NCI-H526 (cell line): ENCODE measurements around the gene PATJ.
A peak's percentile ranks its signal among the peaks of the same experiment; 100 is the strongest.
"Not testable (repeated sequence)": the region's sequence is repeated elsewhere in the genome, so short reads cannot be mapped to it uniquely, and the experiment has no call there.

Experiments used
- DNase-seq, 2 experiments: peaks; one replicate each; lab custom pipeline; 2025; lab: John Stamatoyannopoulos, UW

The PATJ gene, protein sequence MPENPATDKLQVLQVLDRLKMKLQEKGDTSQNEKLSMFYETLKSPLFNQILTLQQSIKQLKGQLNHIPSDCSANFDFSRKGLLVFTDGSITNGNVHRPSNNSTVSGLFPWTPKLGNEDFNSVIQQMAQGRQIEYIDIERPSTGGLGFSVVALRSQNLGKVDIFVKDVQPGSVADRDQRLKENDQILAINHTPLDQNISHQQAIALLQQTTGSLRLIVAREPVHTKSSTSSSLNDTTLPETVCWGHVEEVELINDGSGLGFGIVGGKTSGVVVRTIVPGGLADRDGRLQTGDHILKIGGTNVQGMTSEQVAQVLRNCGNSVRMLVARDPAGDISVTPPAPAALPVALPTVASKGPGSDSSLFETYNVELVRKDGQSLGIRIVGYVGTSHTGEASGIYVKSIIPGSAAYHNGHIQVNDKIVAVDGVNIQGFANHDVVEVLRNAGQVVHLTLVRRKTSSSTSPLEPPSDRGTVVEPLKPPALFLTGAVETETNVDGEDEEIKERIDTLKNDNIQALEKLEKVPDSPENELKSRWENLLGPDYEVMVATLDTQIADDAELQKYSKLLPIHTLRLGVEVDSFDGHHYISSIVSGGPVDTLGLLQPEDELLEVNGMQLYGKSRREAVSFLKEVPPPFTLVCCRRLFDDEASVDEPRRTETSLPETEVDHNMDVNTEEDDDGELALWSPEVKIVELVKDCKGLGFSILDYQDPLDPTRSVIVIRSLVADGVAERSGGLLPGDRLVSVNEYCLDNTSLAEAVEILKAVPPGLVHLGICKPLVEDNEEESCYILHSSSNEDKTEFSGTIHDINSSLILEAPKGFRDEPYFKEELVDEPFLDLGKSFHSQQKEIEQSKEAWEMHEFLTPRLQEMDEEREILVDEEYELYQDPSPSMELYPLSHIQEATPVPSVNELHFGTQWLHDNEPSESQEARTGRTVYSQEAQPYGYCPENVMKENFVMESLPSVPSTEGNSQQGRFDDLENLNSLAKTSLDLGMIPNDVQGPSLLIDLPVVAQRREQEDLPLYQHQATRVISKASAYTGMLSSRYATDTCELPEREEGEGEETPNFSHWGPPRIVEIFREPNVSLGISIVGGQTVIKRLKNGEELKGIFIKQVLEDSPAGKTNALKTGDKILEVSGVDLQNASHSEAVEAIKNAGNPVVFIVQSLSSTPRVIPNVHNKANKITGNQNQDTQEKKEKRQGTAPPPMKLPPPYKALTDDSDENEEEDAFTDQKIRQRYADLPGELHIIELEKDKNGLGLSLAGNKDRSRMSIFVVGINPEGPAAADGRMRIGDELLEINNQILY (N-terminal part only)

DNA sequence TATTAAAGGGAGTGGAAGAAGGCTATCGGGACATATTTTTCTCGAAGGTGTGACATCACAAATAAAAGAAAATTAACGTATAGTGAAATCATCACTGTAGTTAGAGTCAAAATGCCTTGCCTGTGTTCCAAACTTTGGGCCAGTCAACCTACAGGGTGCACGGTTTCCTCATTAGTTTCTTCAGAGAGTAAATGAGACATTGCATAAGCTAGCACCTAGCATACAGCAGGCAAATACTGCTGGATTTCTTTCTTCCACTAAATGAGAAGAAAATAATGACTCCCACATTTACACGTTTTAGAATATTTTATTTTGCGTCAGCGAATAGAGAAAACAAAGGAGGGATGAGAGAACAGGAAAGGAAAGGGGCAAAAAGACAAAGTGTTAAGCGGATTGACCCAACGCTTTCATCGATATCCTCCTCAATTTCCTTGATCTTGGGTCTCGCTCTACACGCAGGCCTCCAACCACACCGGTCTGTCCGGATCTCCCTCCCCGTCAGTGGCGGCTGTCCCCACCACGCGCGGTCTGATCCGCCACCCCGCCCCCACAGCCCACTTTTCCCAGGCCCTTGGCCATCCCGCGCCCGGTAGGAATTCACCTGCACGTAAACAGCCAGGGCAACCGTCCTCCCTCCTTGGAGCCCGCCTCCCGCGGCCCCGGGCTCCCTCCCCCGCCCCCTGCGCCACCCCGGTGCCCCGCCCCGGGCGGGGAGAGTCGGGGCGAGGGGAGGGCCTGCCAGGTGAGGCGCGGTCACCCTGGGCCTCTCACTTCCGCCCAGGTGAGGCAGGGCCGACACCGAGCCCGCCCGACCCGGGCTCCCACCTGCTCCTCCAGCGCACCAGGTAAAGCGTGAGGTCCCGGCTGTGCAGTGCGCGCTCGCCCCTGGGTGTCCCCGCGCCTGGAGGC, at the start of gene PATJ:
Gene PATJ, plus strand, starts transcription at position 770 of the 909 bp plus-strand sequence. CDS start 20,413 bp downstream, outside the sequence.
- DNase-seq = peak; percentile 78 to 94

DNA sequence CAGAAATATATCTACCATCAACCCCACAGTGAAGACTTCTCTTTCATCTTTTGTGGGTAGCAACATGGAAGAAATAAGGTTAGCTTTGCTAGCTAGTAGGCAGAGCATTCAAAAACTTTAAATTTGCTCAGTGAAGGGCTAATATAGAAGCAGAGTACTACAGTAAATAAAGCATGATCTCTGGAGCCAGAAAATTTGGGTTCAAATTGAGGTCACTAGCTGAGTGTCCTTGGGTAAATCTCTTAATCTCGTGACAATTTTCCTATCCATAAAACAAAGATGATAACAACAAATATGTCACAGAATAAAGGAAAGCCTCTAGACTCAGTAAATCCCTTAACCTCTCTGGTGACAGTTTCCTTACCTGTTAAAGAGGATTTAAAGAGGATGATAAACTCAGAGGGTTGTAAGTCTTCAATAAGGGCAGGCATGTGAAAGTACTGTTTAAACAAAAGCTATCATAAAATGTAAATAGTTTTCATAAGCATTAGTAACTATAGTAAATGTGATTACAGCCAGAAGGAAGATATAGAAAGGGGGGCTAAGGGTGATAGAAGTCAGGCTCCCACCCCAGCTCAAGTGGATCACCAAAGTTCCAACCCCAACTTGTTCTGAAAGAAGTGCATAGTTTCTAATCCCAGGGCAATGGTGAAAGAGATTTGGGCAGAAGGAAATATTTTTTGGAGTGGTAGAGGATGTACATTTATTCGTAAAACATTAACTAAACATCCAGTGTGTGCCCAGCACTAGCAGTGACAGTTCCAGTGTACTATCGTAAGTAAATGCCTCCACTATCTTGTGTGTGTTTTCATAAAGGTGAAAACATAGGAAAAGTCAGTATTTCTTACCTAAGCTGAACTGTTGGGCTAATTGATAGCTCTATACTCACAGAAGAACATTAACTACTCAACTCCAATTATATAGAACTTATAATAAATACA, 42.1 kb upstream of the PATJ start:
- DNase-seq = no peak

DNA sequence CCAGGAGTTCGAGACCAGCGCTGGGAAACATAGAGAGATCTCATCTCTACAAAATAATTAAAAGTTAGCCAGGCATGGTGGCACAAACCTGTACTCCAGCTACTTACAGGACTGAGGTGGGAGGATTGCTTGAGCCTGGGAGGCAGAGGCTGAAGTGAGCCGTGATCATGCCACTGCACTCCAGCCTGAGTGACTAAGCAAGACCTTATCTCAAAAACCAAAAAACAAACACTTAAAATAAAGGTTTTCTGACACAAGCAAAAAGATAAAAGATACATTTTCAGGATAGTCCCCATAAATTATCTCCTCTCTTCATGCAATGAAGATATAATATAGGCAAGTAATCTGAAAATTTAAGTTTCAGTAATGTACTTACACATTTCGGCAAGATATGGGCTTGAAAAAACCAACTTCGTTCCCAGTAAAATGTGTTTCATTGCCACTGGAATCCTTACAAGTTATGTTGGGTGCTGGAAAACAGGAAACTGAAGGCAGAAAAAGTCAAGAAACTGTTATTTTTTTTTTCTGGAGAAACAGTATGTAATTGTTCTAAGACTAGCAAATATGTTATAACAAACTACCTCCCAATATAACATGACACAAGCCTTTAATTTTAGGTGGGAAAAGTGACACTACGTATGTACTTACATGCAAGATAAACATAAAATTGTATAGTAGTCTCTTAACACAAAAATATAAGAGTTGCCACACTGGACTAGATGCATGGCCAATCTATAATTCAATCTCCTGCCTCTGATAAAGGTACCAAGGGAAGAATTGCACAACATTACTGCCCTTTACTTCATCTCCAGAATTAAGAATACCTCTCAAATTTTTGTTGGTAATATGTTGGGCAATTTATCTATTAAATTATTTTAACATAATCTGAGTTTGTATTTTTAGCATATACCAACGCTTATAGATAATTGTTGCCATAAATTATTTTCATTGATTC, 33.0 kb upstream of the PATJ start:
- DNase-seq = no peak

DNA sequence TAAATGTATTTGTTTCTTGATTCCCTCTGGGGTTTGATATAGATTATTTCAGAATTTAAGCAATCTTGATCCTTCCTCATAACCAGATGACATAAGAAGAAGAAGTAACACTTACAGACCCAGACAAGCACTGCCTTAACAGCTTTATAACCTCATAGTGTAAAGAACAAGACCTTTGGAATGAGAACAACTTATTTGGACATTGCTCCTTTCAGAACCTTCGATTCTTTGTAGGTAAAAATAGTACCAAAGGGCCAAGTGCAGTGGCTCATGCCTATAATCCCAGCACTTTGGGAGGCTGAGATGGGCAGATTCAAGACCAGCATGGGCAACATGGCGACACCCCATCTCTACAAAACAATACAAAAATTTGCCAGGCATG, 32.4 kb upstream of the PATJ start:
- DNase-seq = no peak

DNA sequence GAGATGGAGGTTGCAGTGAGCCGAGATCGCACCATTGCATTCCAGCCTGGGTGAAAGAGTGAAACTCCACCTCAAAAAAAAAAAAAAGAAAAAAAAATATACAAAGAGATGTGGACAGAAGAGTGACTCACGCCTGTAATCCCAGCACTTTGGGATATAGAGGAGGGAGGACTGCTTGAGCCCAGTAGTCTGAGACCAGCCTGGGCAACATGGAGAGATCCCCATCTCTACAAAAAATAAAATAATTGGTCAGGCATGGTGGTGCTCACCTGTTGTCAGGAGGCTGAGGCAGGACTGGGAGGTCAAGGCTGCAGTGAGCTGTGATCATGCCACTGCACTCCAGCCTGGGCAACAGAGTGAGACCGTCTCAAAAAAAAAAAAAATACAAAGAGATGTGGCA, 31.0 kb upstream of the PATJ start:
- DNase-seq = not testable (repeated sequence)

DNA sequence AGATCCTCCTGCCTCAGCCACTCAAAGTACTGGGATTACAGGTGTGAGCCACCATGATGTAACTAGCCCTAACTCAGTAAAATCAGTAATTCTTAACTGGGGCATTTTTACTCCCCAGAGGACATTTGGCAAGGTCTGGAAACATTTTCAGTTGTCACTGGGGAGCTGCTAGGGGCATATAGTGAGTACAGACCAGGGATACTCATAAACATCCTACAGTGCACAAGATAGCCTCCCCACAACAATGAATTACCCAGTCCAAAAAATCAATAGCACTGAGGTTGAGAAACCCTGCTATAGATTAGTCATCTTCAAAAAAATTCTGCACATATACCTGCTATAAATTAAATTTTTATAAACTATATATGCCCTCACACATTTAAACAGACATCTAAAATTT, 30.3 kb upstream of the PATJ start:
- no peak for DNase-seq

DNA sequence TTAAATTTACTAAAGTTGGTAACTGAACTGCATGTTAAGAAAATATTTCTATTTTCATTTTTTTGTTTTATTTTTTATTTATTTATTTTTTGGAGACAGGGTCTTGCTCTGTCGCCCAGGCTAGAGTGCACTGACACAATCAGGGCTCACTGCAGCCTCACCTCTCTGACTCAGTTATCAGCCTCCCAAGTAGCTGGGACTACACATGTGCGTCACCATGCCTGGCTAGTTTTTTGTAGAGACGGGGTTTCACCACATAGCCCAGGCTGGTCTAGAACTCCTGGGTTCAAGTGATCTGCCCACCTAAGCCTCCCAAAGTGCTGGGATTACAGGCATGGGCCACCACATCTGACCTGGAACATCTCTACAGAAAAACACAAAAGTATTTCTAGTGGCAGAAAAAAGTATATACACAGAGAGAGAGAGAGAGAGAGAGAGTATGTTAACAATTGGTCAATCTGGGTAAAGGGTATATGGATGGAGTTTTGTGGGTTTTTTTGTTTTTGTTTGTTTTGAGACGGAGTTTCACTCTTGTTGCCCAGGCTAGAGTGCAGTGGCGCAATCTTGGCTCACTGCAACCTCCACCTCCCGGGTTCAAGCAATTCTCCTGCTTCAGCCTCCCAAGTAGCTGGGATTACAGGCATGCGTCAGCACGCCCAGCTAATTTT, 23.1 kb upstream of the PATJ start:
- DNase-seq = not testable (repeated sequence)

DNA sequence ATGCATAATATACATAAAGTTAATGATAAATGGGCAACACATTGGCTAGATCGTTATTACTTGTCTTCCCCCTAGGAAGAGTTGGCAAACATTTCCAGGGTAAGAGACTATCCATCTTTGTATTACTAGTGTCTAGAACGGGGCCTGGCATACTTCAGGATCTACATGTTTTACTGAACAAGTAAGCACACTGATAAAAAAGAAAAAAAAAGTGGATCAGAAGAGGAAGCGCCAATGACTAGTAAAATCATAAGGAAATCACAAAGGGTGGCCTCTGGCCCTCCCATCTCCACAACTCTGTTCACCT, 17.8 kb upstream of the PATJ start:
- no peak for DNase-seq

DNA sequence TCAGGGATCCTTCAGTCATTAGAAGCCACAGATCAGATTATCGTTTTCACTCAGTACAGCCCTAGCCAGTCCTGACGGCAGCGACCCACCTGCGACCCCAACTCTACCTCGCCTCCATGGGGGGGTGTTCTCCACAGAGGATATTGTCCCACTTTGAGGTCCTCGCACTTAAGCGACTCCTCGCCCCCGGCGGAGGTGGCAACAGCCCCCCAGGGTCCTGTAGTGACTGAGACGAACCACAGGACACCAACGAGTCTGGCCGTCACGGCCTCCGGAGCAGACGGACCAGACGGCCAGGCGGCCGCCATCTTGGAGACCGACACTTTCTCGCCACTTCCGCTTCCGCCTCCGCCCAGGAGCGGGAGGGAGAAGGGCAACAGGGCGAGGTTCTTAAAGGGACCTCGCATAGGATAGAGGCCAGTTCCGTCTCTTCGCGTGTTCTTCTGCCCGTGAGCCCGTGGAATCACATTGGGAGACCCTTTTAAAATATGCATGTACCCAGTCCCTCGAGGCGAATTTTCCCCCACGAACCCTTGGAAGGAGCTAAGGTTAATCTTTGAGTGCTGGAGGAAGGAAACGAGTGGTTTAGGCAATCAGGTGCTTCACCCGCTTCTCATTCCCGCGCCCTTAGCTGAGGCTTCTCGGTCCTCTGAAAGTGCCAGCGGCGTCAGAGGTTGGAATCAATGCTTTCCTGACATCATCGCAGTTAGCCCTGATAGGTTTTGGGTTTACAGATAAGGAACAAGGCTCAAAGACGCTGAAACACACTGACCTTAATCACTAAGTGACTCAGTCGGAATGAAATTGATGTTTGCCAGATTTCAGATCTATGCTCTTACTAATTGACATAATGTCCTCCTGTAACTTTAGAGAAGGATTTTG, 17.2 kb upstream of the PATJ start, which contains the start of gene TM2D1:
Gene TM2D1, minus strand, starts transcription at position 329 of the 882 bp plus-strand sequence. Its CDS starts 21 bp downstream, at position 308.
- peak; percentile 91 to 93 for DNase-seq

DNA sequence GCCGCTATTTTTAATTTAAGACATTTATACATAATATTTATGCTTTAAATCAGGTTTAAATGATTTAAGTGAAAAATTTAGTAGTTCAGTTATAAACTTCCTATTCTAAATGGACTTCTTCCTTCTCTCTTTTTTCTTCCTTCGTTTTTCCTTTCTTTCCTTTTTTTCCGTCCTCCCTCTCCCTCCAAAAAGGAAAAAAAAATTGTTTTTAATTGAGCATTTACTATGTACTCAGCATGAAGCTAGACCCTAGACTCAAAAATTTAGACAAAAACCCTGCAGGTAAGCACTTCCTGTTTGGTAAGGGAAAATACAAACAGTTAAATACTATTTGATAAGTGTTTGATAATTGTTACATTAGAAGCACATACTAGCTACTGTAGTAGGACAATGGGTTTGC, 14.7 kb upstream of the PATJ start:
- no peak for DNase-seq

DNA sequence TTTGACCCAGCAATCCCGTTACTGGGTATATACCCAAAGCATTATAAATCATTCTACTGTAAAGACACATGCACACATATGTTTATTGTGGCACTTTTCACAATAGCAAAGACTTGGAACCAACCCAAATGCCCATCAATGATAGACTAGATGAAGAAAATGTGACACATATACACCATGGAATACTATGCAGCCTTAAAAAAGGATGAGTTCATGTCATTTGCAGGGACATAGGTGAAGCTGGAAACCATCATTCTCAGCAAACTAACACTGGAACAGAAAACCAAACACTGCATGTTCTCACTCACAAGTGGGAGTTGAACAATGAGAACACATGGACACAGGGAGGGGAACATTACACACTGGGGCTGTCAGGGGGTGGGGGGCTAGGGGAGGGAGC, 11.6 kb upstream of the PATJ start:
- DNase-seq = not testable (repeated sequence)

DNA sequence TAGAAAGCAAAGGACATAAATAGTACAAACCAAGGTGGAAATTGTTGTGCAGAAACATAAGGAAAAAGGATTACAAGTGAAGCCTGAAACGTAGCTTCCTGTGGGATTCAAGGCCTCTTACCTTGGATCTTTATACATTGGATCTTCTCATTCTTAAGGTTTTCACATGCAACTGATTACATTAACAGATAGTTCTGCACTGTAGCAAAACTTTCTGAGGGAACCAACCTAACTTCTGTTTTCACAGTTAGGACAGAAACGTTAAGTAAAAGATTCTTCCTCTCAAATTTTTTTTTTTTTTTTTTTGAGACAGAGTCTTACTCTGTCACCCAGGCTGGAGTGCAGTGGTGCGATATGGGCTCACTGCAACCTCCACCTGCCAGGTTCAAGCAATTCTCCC, 9.6 kb upstream of the PATJ start:
- no peak for DNase-seq

DNA sequence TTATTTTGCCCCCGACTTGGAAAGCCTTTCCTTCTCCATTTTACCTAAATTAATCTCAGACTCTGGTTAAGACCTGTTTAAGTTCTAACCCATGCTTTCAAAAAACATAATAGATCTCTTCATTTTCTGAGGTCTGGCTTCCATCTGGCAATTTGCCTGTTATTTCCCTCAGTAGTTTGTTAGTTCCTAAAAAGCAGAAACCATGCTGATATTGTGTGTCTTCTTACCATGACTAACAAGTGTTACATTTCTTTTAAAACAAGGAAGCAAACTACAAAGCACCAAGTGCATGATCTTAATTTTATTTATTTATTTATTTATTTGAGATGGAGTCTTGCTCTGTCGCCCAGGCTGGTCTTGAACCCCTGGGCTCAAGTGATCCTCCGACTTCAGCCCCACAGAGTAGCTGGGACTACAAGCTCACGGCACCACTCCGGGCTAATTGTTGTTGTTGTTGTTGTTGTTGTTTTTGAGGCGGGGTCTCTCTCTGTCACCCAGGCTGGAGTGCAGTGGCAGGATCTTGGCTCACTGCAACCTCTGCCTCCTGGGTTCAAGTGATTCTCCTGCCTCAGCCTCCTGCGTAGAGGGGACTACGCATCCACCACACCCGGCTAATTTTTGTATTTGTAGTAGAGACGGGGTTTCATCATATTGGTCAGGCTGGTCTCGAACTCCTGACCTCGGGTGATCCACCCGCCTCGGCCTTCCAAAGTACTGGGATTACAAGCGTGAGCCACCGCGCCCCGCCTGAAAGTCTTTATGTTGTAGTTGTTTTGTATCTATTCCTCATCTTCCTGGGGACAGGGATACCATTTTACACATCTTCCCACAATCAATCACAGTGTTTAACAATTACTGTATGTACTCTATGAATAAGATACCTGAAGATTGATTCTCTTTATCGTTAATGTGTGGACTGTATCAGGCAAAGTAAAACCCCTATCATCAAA, 1.3 kb upstream of the PATJ start:
- no peak for DNase-seq

DNA sequence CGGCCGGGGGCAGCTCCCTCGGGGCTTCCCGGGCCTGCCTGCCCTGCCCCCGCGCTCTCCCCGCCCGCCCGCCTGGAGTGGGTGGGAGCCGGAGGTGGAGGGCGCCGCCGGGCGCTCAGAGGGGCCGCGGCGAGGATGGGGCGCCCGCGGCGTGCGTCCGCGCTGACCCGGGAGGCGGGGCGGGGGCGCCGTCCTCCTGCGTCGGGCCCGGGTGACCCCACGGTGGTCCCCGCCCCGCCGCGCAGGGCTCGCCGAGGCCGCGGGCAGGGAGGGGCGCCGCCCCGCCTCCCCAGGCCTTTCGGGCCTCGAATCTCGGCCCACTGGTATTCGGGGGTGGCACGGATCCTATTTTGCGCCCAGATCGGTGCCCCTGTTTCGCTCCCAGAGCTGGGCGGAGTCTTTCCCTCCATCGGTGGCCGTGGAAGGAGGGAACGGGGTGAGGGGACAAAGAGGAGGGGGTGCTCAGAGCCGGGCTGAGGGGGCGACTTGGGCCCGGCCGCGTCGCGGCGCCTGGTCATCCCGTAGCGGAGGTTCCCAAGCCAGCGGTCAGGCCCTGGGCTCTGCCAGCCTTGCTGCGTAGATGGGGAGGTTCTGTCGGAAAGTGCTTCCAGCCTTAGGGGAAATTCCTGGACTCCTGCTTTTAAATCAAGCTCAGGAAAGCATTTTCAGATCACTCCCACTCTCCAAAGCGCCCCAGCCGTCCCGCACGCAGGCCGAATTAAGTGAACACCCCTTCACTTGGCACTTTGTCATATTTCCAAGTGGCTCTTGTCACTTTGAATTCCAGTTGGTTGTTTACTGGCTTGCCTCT, 545 bp downstream of the PATJ start:
- peak; percentile 21 to 81 for DNase-seq

DNA sequence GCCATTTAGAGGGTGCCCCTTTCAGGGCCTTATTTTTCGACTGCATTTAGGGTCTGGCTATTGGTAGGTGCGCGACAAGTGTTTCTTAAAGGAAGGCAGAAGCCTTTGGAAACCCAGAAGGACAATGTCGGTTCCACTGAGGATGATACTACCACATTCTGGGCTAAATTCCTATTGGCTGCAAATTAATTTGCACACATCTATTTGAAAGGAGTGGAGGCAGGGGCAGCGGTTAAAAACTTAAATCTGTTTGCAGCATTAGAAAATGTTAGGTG, 1.1 kb downstream of the PATJ start:
- no peak for DNase-seq
